Ishikawa (cell line): Measurements from ENCODE around the gene AACS.

Experiments used
- CEBPB ChIP-seq: IDR thresholded peaks from 2 replicates; pipeline ENCODE4 v1.6.1; 2012
- CREB1 ChIP-seq: IDR thresholded peaks from 2 replicates; pipeline ENCODE4 v1.6.1; 2012; ENCODE audit warnings: low read depth
- EGR1 ChIP-seq: IDR thresholded peaks from 2 replicates; pipeline ENCODE4 v1.6.1; 2012
- EP300 ChIP-seq: IDR thresholded peaks from 2 replicates; pipeline ENCODE4 v1.6.1; 2012; ENCODE audit warnings: borderline replicate concordance
- FOXM1 ChIP-seq: IDR thresholded peaks from 2 replicates; pipeline ENCODE4 v1.6.1; 2012; ENCODE audit warnings: low read depth, borderline replicate concordance
- MAX ChIP-seq: IDR thresholded peaks from 2 replicates; pipeline ENCODE4 v1.6.1; 2012
- NFIC ChIP-seq: IDR thresholded peaks from 2 replicates; pipeline ENCODE4 v1.6.1; 2012
- RAD21 ChIP-seq: IDR thresholded peaks from 2 replicates; pipeline ENCODE4 v1.6.1; 2012; ENCODE audit warnings: low read depth
- REST ChIP-seq: IDR thresholded peaks from 2 replicates; pipeline ENCODE4 v1.6.1; 2012; ENCODE audit warnings: low read depth, mild to moderate bottlenecking
- TAF1 ChIP-seq: IDR thresholded peaks from 2 replicates; pipeline ENCODE4 v1.6.1; 2012; ENCODE audit warnings: low read depth, mild to moderate bottlenecking
- TCF12 ChIP-seq: IDR thresholded peaks from 2 replicates; pipeline ENCODE4 v1.6.1; 2012; ENCODE audit warnings: low read depth
- TEAD4 ChIP-seq: IDR thresholded peaks from 2 replicates; pipeline ENCODE4 v1.6.1; 2012
- USF1 ChIP-seq: IDR thresholded peaks from 2 replicates; pipeline ENCODE4 v1.6.1; 2012
- YY1 ChIP-seq: IDR thresholded peaks from 2 replicates; pipeline ENCODE4 v1.6.1; 2012; ENCODE audit warnings: low read depth
- ZBTB7A ChIP-seq: IDR thresholded peaks from 2 replicates; pipeline ENCODE4 v1.6.1; 2012; ENCODE audit warnings: low read depth

Gene AACS

GRCh38 chr12:125050868-125051267, 14.4 kb upstream of the AACS start:
- no peak for TF ChIP-seq REST
- no peak for TF ChIP-seq MAX
- TF ChIP-seq TAF1 = no peak
- no peak for TF ChIP-seq CREB1
- TF ChIP-seq EP300 = no peak
- TF ChIP-seq USF1 = no peak
- TF ChIP-seq TEAD4 = no peak
- no peak for TF ChIP-seq NFIC
- no peak for TF ChIP-seq ZBTB7A
- no peak for TF ChIP-seq CEBPB
- TF ChIP-seq EGR1 = no peak
- TF ChIP-seq RAD21 = no peak
- TF ChIP-seq TCF12 = no peak
- TF ChIP-seq YY1 = no peak
- TF ChIP-seq FOXM1 = no peak

- TF ChIP-seq EP300 (no peak), TCF12 (no peak), ZBTB7A (no peak), EGR1 (no peak), CREB1 (no peak), NFIC (no peak), MAX (no peak), CEBPB (no peak), RAD21 (no peak), REST (no peak), TEAD4 (no peak), YY1 (no peak), FOXM1 (no peak), USF1 (no peak), TAF1 (no peak)
Observed at GRCh38 chr12:125053821-125054220, 11.4 kb upstream of the AACS start.

- TF ChIP-seq MAX (no peak), EP300 (no peak), RAD21 (no peak), EGR1 (no peak), TAF1 (no peak), FOXM1 (no peak), YY1 (no peak), CREB1 (no peak), USF1 (no peak), TEAD4 (no peak), ZBTB7A (no peak), NFIC (no peak), CEBPB (no peak), TCF12 (no peak)
Observed at GRCh38 chr12:125055591-125055990, 9.6 kb upstream of the AACS start.

GRCh38 chr12:125056306-125056705, 8.9 kb upstream of the AACS start:
- TF ChIP-seq TCF12 = no peak
- TF ChIP-seq CREB1 = no peak
- no peak for TF ChIP-seq FOXM1
- no peak for TF ChIP-seq CEBPB
- TF ChIP-seq NFIC = no peak
- TF ChIP-seq YY1 = no peak
- no peak for TF ChIP-seq TAF1
- TF ChIP-seq TEAD4 = no peak
- TF ChIP-seq RAD21 = no peak
- no peak for TF ChIP-seq ZBTB7A
- TF ChIP-seq EGR1 = no peak
- no peak for TF ChIP-seq MAX
- no peak for TF ChIP-seq EP300
- TF ChIP-seq REST = no peak
- no peak for TF ChIP-seq USF1
